ENCODE data around the gene MBNL1. TPM values are rescaled to one million over a fixed set of nuclear protein-coding genes. Genes with fewer than 3 reads are reported as not detected.
A peak's percentile ranks its signal among the peaks of the same experiment; 100 is the strongest.

Gene MBNL1
- total RNA-seq, 2 donors from 2014 or later = 199 to 327 TPM

DNA sequence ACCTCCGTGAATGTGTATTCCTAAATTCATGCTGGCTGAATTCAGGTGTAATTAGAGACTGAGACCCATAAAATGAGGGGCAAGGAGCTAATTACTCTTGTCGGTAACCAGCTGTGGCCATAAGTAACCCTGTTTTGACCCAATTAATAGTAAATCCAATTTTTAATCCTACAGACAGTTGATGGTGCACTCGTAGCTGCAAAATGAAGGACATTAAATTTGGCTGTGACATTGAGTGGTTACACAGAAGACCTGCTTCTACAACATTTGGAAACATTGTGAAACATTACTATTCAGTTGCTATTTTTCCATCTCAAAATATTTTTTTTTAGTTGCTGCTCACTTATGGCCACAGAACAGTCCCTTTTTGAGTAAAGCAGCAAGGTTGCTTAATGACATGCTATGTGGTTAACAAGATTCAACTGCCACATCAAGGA, 33.0 kb downstream of the MBNL1 start:
- H3K27me3 ChIP-seq = no peaks in the 10 kb centered on the region
- no peak for DNase-seq (ENCODE audit: low spot score)
- peaks cover 0 to 89% of the 10 kb centered on the region in 2 donors for H3K4me1 ChIP-seq
- TF ChIP-seq, protein P1, sequence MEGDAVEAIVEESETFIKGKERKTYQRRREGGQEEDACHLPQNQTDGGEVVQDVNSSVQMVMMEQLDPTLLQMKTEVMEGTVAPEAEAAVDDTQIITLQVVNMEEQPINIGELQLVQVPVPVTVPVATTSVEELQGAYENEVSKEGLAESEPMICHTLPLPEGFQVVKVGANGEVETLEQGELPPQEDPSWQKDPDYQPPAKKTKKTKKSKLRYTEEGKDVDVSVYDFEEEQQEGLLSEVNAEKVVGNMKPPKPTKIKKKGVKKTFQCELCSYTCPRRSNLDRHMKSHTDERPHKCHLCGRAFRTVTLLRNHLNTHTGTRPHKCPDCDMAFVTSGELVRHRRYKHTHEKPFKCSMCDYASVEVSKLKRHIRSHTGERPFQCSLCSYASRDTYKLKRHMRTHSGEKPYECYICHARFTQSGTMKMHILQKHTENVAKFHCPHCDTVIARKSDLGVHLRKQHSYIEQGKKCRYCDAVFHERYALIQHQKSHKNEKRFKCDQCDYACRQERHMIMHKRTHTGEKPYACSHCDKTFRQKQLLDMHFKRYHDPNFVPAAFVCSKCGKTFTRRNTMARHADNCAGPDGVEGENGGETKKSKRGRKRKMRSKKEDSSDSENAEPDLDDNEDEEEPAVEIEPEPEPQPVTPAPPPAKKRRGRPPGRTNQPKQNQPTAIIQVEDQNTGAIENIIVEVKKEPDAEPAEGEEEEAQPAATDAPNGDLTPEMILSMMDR (IDR thresholded peaks at IDR 0.05) = no peak
- H3K9me3 ChIP-seq = no peaks in the 10 kb centered on the region
- H3K36me3 ChIP-seq = peaks cover 16% of the 10 kb centered on the region
- peak overlapping the region; percentile 28 to 29 for H3K4me3 ChIP-seq
- H3K27ac ChIP-seq = peak overlapping the region; percentile 79 to 85

GRCh38 chr3:152302521-152303021, 33.8 kb downstream of the MBNL1 start:
- TF ChIP-seq, protein P1 (IDR thresholded peaks at IDR 0.05) = no peak
- peaks cover 16% of the 10 kb centered on the region for H3K36me3 ChIP-seq
- no peaks in the 10 kb centered on the region for H3K27me3 ChIP-seq
- no peak for DNase-seq (ENCODE audit: low spot score)
- H3K4me1 ChIP-seq = peaks cover 0 to 89% of the 10 kb centered on the region in 2 donors
- peak overlapping the region; percentile 79 to 85 for H3K27ac ChIP-seq
- peak overlapping the region; percentile 2 to 28 for H3K4me3 ChIP-seq
- no peaks in the 10 kb centered on the region for H3K9me3 ChIP-seq

GRCh38 chr3:152304160-152304559, 35.4 kb downstream of the MBNL1 start:
- TF ChIP-seq, protein P1 (IDR thresholded peaks at IDR 0.05) = no peak
- Histone ChIP-seq H3K27ac (peak overlapping the region; percentile 2 to 85), H3K4me1 (peaks cover 0 to 89% of the 10 kb centered on the region in 2 donors), H3K4me3 (no peak overlapping the region), H3K36me3 (peaks cover 16% of the 10 kb centered on the region), H3K27me3 (no peaks in the 10 kb centered on the region), H3K9me3 (no peaks in the 10 kb centered on the region)
- no peak for DNase-seq (ENCODE audit: low spot score)

- Histone ChIP-seq H3K4me1 (peaks cover 0 to 89% of the 10 kb centered on the region in 2 donors), H3K4me3 (no peak overlapping the region), H3K27ac (peak overlapping the region in 1 of 2 donors; percentile 85), H3K27me3 (no peaks in the 10 kb centered on the region), H3K9me3 (no peaks in the 10 kb centered on the region), H3K36me3 (peaks cover 8% of the 10 kb centered on the region)
- TF ChIP-seq, protein P1 (IDR thresholded peaks at IDR 0.05) = no peak
- DNase-seq (ENCODE audit: low spot score) = no peak
Measured at GRCh38 chr3:152305075-152305474, 36.3 kb downstream of the MBNL1 start.

DNA sequence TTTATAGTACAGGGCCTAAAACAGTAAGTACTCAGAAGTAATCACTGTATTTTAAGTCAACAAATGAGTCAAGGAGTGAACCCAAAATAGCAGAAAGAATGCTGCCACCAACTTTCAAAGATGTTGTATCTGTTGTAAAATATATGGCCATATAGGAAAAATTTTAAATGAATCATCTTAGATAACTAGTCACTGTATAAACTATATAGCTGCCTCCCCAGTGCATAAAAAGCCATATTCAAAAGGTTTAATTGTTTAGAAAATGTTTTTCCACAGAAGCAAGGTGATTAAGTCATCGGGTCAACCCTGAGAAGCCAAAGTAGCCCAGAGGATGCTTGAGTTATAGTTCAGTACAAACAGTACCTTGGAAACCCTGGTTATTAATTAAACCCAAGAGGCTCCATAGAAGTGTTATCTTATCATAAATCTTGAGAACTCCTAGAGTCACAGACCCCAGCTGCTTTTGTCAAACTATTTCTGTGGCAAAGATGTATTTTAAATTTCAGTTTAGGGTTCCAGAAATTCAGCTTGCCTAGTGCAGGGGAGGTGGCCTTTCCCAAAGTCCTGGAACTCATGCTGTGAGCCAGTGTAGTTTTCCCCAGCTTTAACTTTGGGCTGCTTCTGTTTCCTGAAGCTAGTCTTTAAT, 39.2 kb downstream of the MBNL1 start:
- Histone ChIP-seq H3K27ac (peak overlapping the region; percentile 41 to 72), H3K4me1 (peaks cover 0 to 74% of the 10 kb centered on the region in 2 donors), H3K36me3 (no peaks in the 10 kb centered on the region), H3K27me3 (no peaks in the 10 kb centered on the region), H3K4me3 (no peak overlapping the region), H3K9me3 (no peaks in the 10 kb centered on the region)
- no peak for DNase-seq (ENCODE audit: low spot score)
- TF ChIP-seq, protein P1 (IDR thresholded peaks at IDR 0.05) = no peak

Data from right atrium auricular region (tissue), 2 donors.